HUES6 (cell line): ENCODE data around the gene GPR141.

ENCODE experiments used
- H3K27ac ChIP-seq: 2 replicates; pipeline ENCODE4 v1.7.0; 2013; ENCODE audit warnings: low read depth, mild to moderate bottlenecking, low read length, inconsistent platforms
- H3K27me3 ChIP-seq: 2 replicates; pipeline ENCODE4 v1.6.1; 2013; ENCODE audit warnings: low read length; ENCODE audit not compliant: control insufficient read depth, insufficient read depth
- H3K36me3 ChIP-seq: 2 replicates; pipeline ENCODE4 v1.6.1; 2013; ENCODE audit warnings: low read length; ENCODE audit not compliant: control insufficient read depth, insufficient read depth
- H3K4me1 ChIP-seq: 2 replicates; pipeline ENCODE4 v1.6.1; 2013; ENCODE audit warnings: low read length; ENCODE audit not compliant: control insufficient read depth, insufficient read depth
- H3K4me3 ChIP-seq: 2 replicates; pipeline ENCODE4 v1.5.1; 2013; ENCODE audit warnings: low read depth, low read length
- H3K9ac ChIP-seq: one replicate; pipeline ENCODE4 v1.6.1; 2013; ENCODE audit warnings: mild to moderate bottlenecking, low read length
- H3K9me3 ChIP-seq: 2 replicates; pipeline ENCODE4 v1.6.1; 2013; ENCODE audit warnings: low read depth, low read length; ENCODE audit not compliant: control insufficient read depth, insufficient read depth

GPR141 gene

DNA sequence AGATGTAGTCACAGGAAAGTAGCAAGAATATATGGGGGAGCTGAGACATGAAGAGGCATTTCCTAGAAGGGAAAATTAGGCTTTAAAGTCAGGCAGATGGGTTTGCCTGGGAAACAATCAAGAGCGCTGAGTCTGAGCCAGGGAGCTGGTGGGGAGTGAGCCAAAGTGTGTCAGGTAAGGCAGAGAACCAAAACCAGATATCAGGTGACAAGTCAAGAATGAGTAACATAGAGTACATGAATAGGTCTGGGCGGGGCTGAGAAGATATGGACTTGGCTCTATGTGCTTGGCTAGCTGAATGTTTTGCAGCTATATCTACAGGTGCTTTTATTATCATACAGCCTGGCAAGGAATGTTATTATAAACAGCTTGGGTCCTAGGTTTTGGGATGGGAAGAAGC is 49.3 kb downstream of the GPR141 start:
- Histone ChIP-seq H3K9me3 (no peaks in the 10 kb centered on the region), H3K4me3 (no peak overlapping the region), H3K27ac (no peak overlapping the region), H3K9ac (no peak overlapping the region), H3K36me3 (no peaks in the 10 kb centered on the region), H3K4me1 (no peaks in the 10 kb centered on the region), H3K27me3 (no peaks in the 10 kb centered on the region)

DNA sequence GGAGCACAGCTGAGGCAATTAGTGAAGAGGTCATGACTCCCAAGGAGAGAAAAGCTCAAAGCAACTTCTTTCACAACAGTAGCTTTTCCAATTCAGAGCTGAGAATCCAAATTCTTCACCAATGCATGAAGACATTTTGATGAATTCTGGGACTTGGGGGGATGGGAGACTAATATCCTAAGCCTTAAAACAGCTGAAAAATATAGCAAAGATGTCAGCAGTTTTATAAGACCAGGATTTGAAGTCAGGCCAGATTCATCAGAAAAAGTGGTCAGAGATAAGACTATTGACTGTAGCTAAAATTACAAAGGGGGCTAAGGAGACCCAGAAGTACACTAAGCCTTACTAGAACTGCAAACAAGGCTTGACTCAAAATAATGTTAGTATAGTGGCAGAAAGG is 51.6 kb downstream of the GPR141 start:
- no peak overlapping the region for H3K4me3 ChIP-seq
- no peaks in the 10 kb centered on the region for H3K36me3 ChIP-seq
- no peaks in the 10 kb centered on the region for H3K9me3 ChIP-seq
- no peak overlapping the region for H3K9ac ChIP-seq
- H3K27ac ChIP-seq = no peak overlapping the region
- no peaks in the 10 kb centered on the region for H3K4me1 ChIP-seq
- no peaks in the 10 kb centered on the region for H3K27me3 ChIP-seq

DNA sequence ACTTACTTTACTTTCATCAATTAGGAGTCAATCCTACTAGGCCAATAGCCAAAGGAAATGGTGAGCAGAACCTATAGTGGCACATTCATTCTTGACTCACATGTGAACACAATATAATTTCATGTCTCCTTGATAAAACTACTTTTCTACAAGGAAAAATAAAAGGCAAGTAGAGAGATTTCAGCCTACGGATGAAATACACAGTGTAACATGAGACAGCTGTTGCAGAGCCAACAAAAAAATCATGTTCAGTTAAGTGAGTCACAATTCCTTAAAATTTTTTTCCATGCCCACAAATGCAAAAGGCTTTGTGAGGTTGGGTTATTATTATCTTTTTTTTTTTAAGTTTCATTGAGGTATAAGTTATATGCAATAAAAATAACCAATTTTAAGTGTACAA is 54.8 kb downstream of the GPR141 start:
- H3K4me1 ChIP-seq = no peaks in the 10 kb centered on the region
- no peaks in the 10 kb centered on the region for H3K9me3 ChIP-seq
- H3K9ac ChIP-seq = no peak overlapping the region
- H3K36me3 ChIP-seq = no peaks in the 10 kb centered on the region
- no peaks in the 10 kb centered on the region for H3K27me3 ChIP-seq
- no peak overlapping the region for H3K27ac ChIP-seq
- H3K4me3 ChIP-seq = no peak overlapping the region

DNA sequence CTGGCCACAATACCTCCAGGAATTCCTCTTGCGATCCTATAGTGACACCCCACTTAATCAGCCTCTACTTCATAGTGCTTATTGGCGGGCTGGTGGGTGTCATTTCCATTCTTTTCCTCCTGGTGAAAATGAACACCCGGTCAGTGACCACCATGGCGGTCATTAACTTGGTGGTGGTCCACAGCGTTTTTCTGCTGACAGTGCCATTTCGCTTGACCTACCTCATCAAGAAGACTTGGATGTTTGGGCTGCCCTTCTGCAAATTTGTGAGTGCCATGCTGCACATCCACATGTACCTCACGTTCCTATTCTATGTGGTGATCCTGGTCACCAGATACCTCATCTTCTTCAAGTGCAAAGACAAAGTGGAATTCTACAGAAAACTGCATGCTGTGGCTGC is 56.8 kb downstream of the GPR141 start:
- H3K4me3 ChIP-seq = no peak overlapping the region

DNA sequence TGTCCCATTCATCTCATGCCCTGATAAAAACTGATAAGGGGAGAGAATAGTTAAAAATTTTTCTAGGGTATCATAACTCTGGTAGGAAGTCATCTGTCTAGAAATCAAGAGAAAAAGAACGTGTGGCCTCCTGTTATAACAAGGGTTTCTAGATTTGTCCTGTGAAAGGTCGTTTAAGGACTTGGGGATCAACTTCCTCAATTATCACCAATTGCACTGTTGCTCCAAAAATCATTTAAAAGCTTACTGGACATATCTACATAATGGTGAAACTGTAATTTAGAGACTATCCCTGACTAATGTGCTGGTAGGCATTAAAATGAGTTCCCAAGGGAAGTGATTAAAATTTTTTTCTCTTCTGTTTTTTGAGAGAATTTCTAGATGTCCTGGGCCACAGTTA is 58.2 kb downstream of the GPR141 start:
- no peaks in the 10 kb centered on the region for H3K36me3 ChIP-seq
- H3K9me3 ChIP-seq = no peaks in the 10 kb centered on the region
- no peaks in the 10 kb centered on the region for H3K4me1 ChIP-seq
- H3K27ac ChIP-seq = no peak overlapping the region
- H3K27me3 ChIP-seq = no peaks in the 10 kb centered on the region
- no peak overlapping the region for H3K4me3 ChIP-seq
- H3K9ac ChIP-seq = no peak overlapping the region

More for the DNA sequence above, 56.8 kb downstream of the GPR141 start:
- Histone ChIP-seq H3K27ac (no peak overlapping the region), H3K4me1 (no peaks in the 10 kb centered on the region), H3K9me3 (no peaks in the 10 kb centered on the region), H3K27me3 (no peaks in the 10 kb centered on the region), H3K9ac (no peak overlapping the region), H3K36me3 (no peaks in the 10 kb centered on the region)

DNA sequence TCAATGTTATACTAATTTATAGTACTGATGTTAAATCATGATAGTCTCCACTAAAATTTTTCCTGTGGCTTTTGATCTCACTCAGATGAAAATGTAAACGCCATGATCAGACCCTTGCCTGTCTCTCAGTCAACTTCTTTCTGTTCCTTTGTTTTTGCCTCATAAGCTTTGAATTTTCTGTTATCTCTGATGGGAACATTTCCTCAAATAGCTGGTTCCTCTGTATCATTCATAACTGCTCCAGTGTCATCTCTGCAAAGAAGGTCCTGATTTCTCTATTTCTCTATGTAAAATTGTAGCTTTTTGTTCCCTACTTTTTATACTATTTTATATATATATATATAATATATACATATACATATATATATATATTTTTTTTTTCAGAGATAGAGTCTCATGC is 67.5 kb downstream of the GPR141 start:
- no peaks in the 10 kb centered on the region for H3K4me1 ChIP-seq
- H3K36me3 ChIP-seq = no peaks in the 10 kb centered on the region
- H3K27ac ChIP-seq = no peak overlapping the region
- no peak overlapping the region for H3K4me3 ChIP-seq
- no peak overlapping the region for H3K9ac ChIP-seq
- no peaks in the 10 kb centered on the region for H3K27me3 ChIP-seq
- no peaks in the 10 kb centered on the region for H3K9me3 ChIP-seq

DNA sequence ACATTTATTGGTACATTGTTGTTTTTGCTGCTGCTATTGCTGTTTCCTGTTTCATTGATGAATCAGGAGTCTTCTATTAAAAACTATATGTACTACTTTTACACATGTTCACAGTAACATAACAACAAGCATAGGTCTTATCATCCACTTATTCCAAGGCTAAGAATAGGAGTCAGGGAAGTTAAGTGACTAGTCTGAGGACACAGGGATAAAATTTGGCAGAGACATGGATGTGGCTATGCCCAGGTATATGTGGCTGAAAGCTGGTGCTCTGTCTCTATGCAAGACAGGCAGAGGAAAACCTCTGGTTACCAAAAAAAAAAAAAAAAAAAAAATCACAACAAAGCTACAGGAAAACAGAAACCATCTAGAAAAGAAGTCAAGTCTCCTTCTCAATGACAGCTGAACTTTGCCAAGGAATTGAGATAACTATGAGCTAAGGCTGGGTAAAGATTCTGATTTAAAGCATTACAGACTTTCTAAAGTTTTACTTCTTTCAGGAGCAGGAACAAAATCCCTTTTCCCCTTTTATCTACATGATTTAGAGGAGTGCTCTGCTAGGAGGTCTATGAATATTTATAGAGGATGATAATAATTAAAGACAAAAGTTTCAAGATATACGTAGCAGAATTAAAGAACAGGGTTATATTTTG is 70.0 kb downstream of the GPR141 start:
- Histone ChIP-seq H3K27ac (no peak overlapping the region), H3K4me1 (no peaks in the 10 kb centered on the region), H3K9me3 (no peaks in the 10 kb centered on the region), H3K27me3 (no peaks in the 10 kb centered on the region), H3K4me3 (no peak overlapping the region), H3K36me3 (no peaks in the 10 kb centered on the region), H3K9ac (no peak overlapping the region)

DNA sequence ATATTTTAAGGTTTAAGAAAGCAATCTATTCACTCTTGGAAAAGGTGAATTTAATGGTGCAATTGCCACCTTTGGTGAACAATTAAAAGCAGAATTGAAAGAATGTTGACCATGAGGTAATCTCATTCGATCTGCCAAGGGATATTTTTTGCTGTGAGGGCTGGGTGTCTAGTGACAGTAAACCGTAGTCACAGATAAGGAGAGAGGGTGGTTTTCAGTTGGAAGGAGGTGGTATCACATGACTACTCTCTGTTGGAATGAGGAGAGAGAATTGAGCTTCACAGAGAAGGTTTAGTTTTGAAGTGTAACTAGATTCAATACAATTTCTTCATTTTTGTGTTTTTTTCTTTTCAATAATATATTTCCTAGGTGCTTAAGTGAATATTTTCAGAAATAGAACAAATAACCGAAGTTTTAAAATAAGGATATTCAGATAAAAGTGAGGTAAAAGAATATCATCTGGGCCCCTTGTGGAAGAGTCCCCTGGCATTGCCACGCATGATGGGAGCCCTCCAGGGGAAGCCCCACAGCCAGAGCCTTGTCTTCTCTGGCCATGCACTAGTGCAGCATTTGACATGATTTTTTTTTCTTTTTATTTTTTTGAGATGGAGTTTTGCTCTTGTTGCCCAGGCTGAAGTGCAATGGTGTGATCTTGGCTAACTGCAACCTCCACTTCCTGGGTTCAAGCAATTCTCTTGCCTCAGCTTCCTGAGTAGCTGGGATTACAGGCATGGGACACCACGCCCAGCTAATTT is 73.4 kb downstream of the GPR141 start:
- no peaks in the 10 kb centered on the region for H3K4me1 ChIP-seq
- no peak overlapping the region for H3K27ac ChIP-seq
- H3K4me3 ChIP-seq = no peak overlapping the region
- H3K9me3 ChIP-seq = no peaks in the 10 kb centered on the region
- H3K27me3 ChIP-seq = no peaks in the 10 kb centered on the region
- no peak overlapping the region for H3K9ac ChIP-seq
- no peaks in the 10 kb centered on the region for H3K36me3 ChIP-seq

DNA sequence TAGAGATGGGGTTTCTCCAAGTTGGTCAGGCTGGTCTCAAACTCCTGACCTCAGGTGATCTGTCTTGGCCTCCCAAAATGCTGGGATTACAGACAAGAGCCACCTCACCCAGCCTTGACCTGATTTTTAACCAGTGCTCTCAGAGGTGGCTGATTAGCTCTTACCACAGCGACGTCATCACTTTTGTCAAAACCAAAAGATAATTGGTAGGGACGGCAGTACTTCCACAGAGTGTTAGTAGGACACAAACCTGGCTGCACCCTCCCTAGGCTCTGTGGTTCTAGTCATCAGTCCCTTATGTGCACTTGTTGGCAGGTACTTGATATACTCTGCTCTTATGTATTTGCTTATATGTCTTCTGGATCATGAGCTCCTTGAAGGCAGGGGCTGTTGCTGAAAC is 74.0 kb downstream of the GPR141 start:
- Histone ChIP-seq H3K36me3 (no peaks in the 10 kb centered on the region), H3K4me3 (no peak overlapping the region), H3K9me3 (no peaks in the 10 kb centered on the region), H3K27ac (no peak overlapping the region), H3K9ac (no peak overlapping the region), H3K27me3 (no peaks in the 10 kb centered on the region), H3K4me1 (no peaks in the 10 kb centered on the region)

DNA sequence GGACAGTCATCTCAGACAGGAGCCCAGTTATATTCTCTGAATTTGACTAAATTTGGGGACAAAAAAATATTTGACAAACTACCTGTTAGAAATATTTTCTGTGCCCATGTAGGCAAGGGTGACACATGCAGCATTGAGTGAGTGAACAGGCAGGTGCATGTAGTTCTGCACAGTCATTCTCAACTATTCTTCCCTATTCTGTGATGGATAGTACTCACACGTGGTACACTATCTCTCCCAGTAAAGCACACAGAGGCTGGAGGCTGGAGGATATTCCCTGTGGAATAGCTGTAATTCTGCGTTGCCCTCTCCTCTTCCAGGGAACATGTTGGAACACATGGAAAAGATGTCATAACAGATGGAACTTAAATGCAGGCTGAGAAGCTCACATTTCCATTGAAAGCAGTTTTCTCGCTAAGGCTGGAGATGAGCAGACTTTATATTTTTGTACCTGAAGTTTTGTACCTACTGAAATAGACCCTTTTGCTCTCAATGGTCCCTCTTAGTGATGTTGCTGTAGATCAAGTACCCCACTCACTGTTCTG is 75.0 kb downstream of the GPR141 start:
- no peak overlapping the region for H3K27ac ChIP-seq
- H3K27me3 ChIP-seq = no peaks in the 10 kb centered on the region
- no peak overlapping the region for H3K4me3 ChIP-seq
- H3K4me1 ChIP-seq = no peaks in the 10 kb centered on the region
- H3K36me3 ChIP-seq = no peaks in the 10 kb centered on the region
- H3K9ac ChIP-seq = no peak overlapping the region
- no peaks in the 10 kb centered on the region for H3K9me3 ChIP-seq

DNA sequence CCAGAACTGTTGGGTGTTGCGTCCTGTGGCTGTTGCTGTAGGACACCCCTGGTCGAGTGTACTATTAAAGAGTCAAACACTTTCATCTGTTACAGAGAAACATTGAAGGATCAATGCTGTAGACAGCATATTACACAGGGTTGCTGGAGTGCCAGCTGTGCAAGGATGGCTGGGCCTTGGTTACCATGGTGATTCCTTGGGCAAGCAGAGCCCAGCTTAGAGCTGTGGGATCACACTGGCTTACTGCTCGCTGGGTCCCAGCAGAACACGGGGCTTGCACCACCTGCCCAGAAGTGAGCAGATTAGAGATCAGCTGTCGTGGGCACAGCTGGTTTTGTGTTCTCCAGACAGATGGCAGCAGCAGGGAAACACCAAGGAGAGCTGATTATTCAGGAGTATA is 76.0 kb downstream of the GPR141 start:
- H3K27ac ChIP-seq = no peak overlapping the region
- H3K27me3 ChIP-seq = no peaks in the 10 kb centered on the region
- H3K4me3 ChIP-seq = no peak overlapping the region
- H3K9ac ChIP-seq = no peak overlapping the region
- no peaks in the 10 kb centered on the region for H3K9me3 ChIP-seq
- no peaks in the 10 kb centered on the region for H3K4me1 ChIP-seq
- no peaks in the 10 kb centered on the region for H3K36me3 ChIP-seq
